Skin of body (tissue), 2 donors: ENCODE data around the gene SSR1. TPM values are rescaled to one million over a fixed set of nuclear protein-coding genes. Genes with fewer than 3 reads are reported as not detected.
"Not testable (repeated sequence)": the region's sequence is repeated elsewhere in the genome, so short reads cannot be mapped to it uniquely, and the experiment has no call there.

Source experiments
- DNase-seq: peaks from one replicate; lab custom pipeline; 2025; lab: John Stamatoyannopoulos, UW
- total RNA-seq: library from RNA; depleted of rRNA; stranded (reverse); fragments of >200 nt; gene quantifications from one replicate; pipeline ENCODE4 v1.2.3, GENCODE V29; 2014

The SSR1 gene
- total RNA-seq, 1 donor from 2014 or later, result 43.0 TPM

- DNase-seq, result no peak
These were observed 4.5 kb upstream of the SSR1 start for GRCh38 chr6:7317538-7317937.

GRCh38 chr6:7316658-7317533 is 3.9 kb upstream of the SSR1 start:
- DNase-seq, result no peak

- no peak for DNase-seq
These were observed 3.0 kb upstream of the SSR1 start for GRCh38 chr6:7315948-7316365.

DNA sequence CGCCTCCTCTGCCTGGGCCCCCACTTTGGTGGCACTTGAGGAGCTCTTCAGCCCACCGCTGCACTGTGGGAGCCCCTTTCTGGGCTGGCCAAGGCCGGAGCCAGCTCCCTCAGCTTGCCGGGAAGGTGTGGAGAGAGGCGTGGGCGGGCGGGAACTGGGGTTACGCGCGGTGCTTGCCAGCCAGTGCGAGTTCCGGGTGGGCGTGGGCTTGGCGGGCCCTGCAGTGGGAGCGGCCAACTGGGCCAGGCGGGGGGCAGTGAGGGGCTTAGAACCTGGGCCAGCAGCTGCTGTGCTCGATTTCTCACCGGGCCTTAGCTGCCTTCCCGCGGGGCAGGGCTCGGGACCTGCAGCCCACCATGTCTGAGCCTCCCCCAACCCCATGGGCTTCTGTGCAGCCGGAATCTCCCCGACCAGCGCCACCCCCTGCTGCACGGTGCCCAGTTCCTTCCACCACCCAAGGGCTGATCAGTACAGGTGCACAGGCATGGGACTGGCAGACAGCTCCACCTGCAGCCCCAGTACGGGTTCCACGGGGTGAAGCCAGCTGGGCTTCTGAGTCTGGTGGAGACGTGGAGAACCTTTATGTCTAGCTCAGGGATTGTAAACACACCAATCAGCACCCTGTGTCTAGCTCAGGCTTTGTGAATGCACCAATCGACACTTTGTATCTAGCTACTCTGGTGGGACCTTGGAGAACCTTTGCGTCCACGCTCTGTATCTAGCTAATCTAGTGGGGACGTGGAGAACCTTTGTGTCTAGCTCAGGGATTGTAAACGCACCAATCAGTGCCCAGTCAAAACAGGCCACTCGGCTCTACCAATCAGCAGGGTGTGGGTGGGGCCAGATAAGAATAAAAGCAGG is 2.3 kb upstream of the SSR1 start:
- DNase-seq, result not testable (repeated sequence)

DNA sequence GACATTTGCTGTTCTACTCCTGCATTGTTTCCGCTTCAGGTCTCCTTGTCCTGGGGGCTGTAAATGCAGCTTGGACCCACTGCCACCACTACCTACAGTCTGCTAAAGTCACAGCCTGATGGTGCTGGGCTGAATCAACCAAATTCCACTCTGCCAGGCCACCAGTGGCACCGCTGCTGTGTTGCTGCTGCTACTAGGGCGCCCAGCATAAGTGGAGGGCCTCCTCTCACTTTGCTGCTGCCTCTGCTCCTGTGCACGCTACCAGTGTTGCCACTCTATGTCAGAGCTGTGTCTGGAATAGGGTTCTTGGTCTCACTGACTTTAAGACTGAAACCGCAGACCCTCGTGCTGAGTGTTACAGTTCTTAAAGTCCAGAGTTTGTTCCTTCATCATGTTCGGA is 1.4 kb upstream of the SSR1 start:
- no peak for DNase-seq

DNA sequence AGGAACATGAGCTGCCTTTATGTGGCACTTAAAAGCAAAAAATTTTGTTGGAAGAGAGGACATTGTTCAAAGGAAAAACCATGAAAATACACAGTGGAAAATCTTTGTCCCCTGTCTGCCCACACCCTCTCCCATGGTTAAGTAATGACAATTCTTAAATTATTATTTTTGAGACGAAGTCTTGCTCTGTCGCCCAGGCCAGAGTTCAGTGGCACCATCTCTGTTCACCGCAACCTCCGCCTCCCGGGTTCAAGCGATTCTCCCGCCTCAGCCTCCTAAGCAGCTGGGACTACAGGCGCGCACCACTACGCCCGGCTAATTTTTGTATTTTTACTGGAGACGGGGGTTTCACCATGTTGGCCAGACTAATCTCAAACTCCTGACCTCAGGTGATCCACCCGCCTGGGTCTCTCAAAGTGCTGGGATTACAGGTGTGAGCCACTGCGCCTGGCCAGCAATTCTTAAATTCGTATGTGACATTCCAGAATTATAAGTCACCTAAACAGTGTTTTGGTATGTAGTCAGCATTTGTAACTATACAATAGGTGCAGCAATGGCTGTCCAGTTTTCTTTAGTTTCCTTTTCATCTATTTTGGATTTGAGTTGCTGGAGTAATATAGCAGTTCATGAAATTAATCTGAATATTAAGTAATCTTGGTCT is 636 bp upstream of the SSR1 start:
- no peak for DNase-seq

GRCh38 chr6:7311917-7312615 is 933 bp downstream of the SSR1 start:
- DNase-seq, result peak; percentile 32

GRCh38 chr6:7311176-7311575 is 1.8 kb downstream of the SSR1 start:
- no peak for DNase-seq

GRCh38 chr6:7309050-7309449 is 3.9 kb downstream of the SSR1 start:
- no peak for DNase-seq

DNA sequence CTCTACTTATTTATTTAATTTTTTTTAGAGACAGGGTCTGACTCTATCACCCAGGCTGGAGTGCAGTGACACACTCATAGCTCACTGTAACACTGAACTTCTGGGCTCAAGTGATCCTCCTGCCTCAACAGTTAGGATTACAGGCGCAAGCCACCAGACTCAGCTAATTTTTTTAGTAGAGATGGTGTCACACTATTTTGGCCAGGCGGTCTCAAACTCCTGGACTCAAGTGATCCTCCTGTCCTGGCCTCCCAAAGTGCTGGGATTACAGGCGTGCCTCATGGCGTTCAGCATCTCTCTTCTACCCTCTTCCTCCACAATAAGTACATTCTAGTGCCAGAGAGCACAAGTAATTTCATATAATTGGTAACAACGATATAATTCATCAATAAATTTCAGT is 5.5 kb downstream of the SSR1 start:
- no peak for DNase-seq

DNA sequence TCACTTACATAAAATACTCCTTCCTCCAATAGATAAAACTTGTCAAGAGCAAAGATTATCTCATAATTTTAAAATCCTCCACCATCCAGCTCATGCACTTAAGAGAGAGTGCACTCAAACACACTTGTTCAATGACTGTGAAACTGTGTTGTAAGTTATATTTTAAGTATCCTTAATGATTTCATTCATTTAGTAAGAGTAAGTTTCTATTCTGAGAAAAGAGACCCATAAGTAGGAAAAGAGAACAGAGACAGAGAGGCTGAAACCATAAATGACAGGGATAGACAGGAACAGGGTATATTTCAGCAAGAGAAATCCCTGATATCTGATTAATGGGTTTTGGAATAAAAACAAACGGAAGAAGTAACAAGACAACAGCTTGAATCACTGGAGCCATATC is 8.2 kb downstream of the SSR1 start:
- DNase-seq, result no peak

GRCh38 chr6:7301702-7302101 is 11.3 kb downstream of the SSR1 start:
- no peak for DNase-seq

DNA sequence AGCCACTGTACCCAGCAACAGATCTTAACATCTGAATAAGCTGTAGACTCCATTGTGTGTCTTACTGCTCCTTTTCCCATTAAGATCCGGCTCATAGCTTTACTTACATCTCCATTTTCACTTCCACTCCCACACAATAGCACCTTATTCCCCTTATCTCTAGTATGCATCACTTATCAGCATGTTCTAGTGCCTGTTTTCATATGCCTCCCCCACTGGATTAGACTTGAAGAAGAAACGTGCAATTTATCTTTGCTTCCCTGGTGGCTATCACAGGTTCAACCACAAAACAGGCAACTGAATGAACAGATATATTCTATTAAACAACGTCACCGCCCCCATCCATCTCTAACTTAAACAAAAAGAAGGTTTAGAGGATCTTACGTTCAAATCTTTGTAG is 12.1 kb downstream of the SSR1 start:
- DNase-seq, result no peak

- no peak for DNase-seq
These were observed 14.9 kb downstream of the SSR1 start for GRCh38 chr6:7298113-7298512.

DNA sequence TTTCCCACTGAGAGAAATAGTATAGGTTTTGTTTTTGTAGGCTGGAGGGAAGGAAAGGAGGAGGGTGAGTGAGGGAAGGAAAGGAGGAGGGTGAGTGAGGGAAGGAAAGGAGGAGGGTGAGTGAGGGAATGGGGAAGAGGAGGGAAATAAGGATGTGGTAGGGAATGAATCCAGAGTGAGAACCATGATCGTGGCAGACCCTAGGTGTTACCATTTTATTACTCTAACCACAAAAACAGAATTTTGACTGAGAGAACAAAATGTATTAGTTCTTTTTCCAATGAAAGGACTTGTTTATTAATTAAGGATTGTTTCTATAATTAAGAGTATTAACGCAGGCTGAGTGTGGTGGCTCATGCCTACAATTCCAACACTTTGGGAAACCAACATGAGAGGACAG is 16.4 kb downstream of the SSR1 start:
- no peak for DNase-seq

- no peak for DNase-seq
These were observed 17.1 kb downstream of the SSR1 start for GRCh38 chr6:7295916-7296315.

- no peak for DNase-seq
These were observed 20.3 kb downstream of the SSR1 start for GRCh38 chr6:7292596-7293255.

- no peak for DNase-seq
These were observed 22.9 kb downstream of the SSR1 start for GRCh38 chr6:7290079-7290478.

DNA sequence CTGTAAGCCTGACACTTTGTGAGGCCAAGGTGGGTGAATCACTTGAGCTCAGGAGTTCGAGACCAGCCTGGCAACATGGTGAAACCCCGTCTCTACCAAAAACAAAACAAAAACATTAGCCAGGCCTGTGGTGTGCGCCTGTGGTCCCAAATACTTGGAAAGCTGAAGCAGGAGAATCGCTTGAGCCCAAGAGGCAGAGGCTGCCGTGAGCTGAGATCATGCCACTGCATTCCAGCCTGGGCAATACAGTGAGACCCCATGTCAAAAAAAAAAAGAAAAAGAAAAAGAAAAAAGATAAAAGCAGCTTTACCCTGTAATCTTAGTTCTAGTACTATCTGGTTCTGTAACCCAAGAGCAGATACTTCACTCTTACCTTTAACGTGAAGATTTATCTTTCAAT is 27.6 kb downstream of the SSR1 start:
- DNase-seq, result no peak

DNA sequence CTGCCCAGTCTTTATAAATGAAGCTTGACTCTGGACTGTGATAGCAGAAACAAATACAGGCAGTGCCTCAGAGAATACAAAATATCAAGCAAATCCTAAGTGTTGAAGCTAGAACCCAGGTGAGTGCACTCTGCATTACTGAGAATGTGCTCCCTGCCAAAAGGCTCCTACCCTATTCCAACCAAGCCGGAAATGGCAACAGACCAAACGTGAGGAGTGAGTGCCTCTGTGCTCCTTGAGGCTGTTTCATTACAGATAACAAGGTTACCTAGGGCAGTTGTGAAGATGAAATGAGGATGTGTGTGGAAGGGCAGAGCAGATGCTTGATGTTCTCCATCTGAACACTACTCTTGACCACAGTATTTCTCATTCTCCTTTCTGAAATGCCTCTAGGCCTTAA is 29.3 kb downstream of the SSR1 start:
- DNase-seq, result no peak
